Cardiac fibroblast (primary cell): ENCODE measurements around the gene TMEM94.

Experiments
- DNase-seq, 2 donors: peaks; one replicate each; pipeline versions ENCODE4 v3.0.0 to v3.0.0-alpha.2; 2010; ENCODE audit warnings: low read depth in 2 of 2
- H3K4me3 ChIP-seq, 2 donors: replicated peaks in 1 of 2; 1 replicate in 1 of 2; 2 replicates in 1 of 2; pipeline ENCODE4 v1.5.1; 2011; ENCODE audit warnings: low read depth in 2 of 2, low read length in 2 of 2, mild to moderate bottlenecking in 2 of 2, moderate library complexity in 1 of 2
- CTCF ChIP-seq: IDR thresholded peaks from one replicate; pipeline ENCODE4 v1.5.1; 2011; ENCODE audit warnings: low read depth, mild to moderate bottlenecking, low read length, inconsistent platforms

TMEM94 gene

GRCh38 chr17:75490173-75490743 lies 33.8 kb downstream of the TMEM94 start:
- no peak for TF ChIP-seq CTCF
- no peak for DNase-seq
- no peak overlapping the region for H3K4me3 ChIP-seq

GRCh38 chr17:75490953-75491649 lies 34.7 kb downstream of the TMEM94 start:
- DNase-seq = no peak
- TF ChIP-seq CTCF = no peak
- no peak overlapping the region for H3K4me3 ChIP-seq

- DNase-seq = no peak
- no peak for TF ChIP-seq CTCF
- H3K4me3 ChIP-seq = no peak overlapping the region
Observed at GRCh38 chr17:75491680-75492079, 35.2 kb downstream of the TMEM94 start.

- no peak overlapping the region for H3K4me3 ChIP-seq
- DNase-seq = no peak
- TF ChIP-seq CTCF = no peak
Observed at GRCh38 chr17:75492555-75493168, 36.2 kb downstream of the TMEM94 start.

- no peak for TF ChIP-seq CTCF
- no peak overlapping the region for H3K4me3 ChIP-seq
- DNase-seq = no peak
Observed at GRCh38 chr17:75493476-75494129, 37.2 kb downstream of the TMEM94 start.

- no peak for TF ChIP-seq CTCF
- no peak overlapping the region for H3K4me3 ChIP-seq
- no peak for DNase-seq
Observed at GRCh38 chr17:75494326-75494877, 38.0 kb downstream of the TMEM94 start.
